ENCODE data around the gene MRPL57. TPM values are rescaled to one million over a fixed set of nuclear protein-coding genes. Genes with fewer than 3 reads are reported as not detected.
"Not testable (repeated sequence)": the region's sequence is repeated elsewhere in the genome, so short reads cannot be mapped to it uniquely, and the experiment has no call there.

Gene MRPL57
- polyA plus RNA-seq (ENCODE audit: insufficient read length): 16.0 TPM

DNA sequence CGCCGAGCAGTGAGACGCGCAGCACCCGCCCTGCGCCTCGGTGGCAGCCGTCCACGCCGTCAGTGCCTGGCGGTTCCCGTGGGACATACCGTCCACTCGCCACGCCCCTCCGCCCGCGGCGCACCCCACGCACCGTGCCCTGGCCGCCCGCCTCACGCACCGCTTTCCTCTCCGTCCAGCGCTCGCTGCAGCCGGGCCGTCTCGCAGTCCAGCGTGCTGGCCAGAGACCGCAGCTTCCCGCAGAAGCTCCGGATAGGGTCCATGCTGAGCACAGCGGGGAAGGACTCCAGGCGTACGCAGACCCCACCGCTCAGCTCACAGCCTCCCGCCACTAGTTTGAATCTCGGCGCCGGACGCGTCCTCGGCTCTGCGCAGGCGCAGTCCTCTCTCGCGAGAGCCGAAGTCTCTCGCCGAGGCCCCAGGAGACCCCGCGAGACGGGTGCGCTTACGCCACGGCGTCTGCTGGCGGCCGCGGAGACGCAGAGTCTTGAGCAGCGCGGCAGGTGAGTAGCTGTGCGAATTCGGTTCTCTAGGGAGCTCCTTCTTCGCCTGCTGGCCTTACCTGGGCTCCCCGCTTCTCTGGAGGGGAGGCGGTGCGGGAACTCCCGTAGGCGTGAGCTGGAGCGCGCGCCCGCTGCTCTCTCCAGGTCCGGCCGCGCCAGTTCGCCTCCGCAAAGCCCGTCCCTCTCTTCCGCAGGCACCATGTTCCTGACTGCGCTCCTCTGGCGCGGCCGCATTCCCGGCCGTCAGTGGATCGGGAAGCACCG, at the start of gene MRPL57, which contains the start of gene SKA3:
TSS of gene MRPL57 (plus strand) at position 444 of the 767 bp plus-strand sequence. CDS start at position 703, 259 bp downstream.
TSS of gene SKA3 (minus strand) at position 338 of the 767 bp plus-strand sequence. CDS start at position 263, 75 bp downstream.
- DNase-seq: peak; percentile 96

DNA sequence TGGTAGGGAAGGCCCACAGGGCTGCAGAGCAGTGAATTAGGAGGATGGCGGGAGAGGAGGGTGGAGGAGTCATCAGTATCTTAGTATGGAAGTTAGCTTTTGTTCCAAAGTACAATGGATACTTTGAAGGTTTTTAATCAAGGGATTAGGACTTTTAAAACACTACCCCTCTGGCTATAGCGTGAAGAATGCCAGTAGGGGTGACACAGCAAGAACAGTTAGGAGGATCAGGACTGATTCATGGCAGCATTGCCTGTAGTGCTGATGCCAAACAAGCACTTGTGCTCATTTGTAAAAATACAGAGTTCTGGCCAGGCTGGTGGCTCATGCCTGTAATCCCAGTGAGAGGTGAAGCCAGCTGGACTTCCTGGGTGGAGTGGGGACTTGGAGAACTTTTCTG, 46.3 kb upstream of the MRPL57 start:
- DNase-seq: no peak

DNA sequence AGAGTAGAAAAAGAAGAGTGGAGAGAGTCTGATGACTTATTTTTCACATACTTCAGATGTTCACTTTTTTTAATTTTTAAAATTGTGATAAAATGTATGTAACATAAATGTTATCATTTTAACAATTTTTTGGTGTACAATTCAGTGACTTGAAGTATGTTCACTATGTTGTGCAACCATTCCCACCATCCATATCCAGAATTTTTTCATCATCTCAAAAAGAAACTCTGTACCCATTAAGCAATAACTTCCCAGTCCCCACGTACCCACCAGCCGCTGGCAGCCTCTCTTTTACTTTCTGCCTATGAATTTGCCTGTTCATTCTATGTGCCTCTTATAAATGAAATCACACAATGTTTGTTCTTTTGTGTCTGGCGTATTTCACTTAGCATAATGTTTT, 43.4 kb upstream of the MRPL57 start:
- no peak for DNase-seq

DNA sequence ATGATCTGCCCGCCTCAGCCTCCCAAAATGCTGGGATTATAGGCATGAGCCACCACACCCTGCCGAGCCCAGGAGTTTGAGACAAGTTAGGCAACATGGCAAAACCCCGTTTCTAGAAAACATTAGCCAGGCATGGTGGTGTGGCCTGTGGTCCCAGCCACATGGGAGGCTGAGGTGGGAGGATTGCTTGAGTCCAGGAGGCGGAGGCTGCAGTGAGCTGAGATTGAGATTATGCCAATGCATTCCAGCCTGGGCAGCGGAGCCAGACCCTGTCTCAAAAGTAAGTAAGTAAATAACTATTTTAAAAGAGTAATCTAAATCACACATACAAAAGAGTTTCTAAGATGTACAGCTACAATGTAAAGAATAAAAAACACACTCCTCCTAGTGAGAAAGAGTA, 42.0 kb upstream of the MRPL57 start:
- DNase-seq: no peak

GRCh38 chr13:21135833-21136232, 40.6 kb upstream of the MRPL57 start:
- not testable (repeated sequence) for DNase-seq

GRCh38 chr13:21137696-21138095, 38.8 kb upstream of the MRPL57 start:
- no peak for DNase-seq

DNA sequence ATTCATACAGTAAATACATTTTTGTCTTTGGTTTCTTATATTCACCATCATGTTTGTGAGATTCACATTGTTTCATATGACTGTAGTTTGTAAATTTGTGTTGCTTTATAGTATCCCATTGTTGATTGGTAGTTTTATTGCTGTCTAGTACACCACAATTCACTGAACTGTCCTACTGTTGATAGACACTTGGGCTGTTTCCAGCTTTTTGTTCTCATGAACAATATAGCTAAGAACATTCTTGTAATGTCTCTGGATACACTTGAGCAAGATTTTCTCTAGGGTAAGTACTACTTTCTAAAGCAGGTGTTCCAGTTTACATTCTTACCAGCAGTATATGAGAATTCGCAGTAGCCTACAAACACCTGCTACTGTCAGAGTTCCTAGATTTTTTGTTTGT, 37.9 kb upstream of the MRPL57 start:
- no peak for DNase-seq

GRCh38 chr13:21139374-21139773, 37.1 kb upstream of the MRPL57 start:
- DNase-seq: no peak

DNA sequence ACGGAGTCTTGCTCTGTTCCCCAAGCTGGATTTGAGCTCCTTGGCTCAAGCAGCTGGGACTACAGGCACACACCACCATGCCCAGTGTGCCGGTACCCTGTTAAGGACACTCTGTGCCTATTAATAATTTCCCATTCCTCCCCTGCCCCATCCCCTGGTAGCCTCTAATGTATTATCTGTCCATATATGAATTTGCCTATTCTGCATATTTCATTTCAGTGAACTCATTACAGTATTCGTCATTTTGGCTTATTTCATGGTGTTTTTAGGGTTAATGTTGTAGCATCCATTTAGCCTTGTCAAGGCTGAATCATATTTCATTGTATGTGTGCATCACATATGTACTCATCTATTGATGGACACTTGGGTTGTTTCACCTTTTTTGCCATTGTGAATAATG, 33.7 kb upstream of the MRPL57 start:
- no peak for DNase-seq

DNA sequence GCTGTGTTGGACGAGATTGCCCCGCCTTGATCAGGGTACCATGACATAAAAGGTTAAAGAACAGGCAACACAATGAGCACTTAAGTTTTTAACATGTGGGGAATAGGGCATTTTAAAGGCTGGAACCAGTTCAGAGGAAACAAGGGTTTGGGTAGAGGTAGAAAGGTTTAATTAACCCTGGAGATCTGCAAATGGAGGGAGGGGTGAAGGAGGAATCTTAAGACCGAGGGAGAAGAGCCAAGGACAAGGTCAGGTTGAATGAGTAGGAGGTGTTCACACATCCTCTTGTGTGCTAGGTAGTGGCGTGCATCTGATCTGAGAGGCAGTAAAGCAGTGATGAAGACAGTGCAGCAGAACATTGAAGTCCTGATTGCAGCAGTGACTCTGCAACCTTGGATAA, 28.6 kb upstream of the MRPL57 start:
- no peak for DNase-seq

DNA sequence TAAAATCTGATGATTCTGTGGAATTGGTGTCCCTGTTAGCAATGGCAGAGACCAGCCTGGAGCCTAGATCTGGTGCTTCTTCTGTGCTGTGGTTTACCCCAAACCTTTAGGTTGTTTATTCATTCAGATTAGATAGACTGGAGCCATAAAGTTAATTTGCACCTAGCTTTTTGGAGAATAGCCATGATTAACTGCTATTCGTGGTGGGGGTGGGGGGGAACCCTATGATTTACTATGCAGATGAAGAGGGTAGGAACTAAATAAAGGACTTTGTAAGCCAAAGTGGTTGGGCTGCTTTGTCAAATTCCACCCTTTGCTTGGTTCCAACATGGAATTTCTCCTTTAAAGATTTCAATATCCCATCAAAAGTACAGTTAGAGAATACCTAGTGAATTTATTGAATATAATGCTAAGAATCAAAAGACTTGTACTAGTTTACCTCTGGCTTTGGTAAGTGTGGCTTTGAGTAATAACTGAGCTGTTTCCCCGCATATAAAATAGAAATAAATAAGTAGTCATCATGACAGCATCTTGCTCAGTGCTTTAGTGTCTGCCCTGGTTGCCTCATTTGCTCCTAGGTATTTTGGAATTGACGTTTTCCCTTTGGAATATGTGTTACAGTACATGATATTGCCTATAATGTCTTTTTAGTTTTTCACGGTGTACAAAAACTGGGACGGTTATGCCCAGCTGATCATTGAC, 27.8 kb upstream of the MRPL57 start:
- DNase-seq: no peak

- no peak for DNase-seq
These were observed 26.9 kb upstream of the MRPL57 start for GRCh38 chr13:21149568-21149967.

GRCh38 chr13:21150013-21150412, 26.4 kb upstream of the MRPL57 start:
- DNase-seq: no peak

- DNase-seq: no peak
These were observed 24.1 kb upstream of the MRPL57 start for GRCh38 chr13:21152251-21152899.

DNA sequence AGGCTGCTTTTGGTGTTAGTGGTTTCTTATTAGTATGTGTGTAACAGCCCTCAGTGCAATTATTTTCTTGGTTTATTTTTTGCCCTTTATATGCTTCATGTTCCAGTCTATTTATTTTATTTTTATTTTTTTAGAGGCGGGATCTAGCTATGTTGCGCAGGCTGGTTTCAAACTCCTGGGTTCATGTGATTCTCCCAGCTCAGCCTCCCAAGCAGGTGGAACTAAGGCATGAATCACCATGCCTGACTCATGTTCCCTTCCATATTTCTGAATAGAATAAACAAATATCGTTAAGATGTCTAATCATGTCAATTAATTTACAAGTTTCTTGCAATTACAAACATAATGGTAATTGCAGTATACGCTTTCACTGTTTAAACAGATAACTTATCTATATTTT, 11.8 kb upstream of the MRPL57 start:
- no peak for DNase-seq

DNA sequence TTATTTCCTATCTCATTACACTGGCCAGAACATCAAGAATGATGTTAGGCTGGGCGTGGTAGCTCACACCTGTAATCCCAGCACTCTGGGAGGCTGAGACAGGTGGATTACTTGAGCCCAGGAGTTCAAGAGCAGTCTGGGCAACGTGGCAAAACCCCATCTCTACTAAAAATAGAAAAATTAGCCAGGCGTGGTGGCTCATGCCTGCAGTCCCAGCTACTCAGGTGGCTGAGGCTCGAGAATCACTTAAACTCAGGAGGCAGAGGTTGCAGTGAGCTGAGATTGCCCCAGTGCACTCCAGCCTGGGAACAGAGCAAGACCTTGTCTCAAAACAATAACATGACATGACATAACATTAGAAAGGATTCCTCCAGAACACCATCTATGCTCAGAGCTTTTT, 10.9 kb upstream of the MRPL57 start:
- not testable (repeated sequence) for DNase-seq

DNA sequence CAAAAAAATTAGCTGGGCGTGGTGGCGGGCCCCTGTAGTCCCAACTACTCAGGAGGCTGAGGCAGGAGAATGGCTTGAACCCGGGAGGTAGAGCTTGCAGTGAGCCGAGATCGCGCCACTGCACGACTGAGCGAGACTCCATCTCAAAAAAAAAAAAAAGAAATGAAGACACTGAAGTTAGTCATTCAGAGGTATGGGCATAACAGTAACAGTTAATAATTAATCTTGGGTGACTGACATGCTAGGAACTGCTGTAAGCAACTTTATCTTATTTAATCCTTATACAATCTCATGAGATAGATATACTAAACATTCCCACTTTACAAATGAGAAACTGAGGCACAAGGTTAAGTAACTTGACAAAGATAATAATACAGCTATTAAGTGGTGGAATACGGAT, 5.0 kb upstream of the MRPL57 start:
- DNase-seq: no peak

- DNase-seq: not testable (repeated sequence)
These were observed 2.7 kb upstream of the MRPL57 start for GRCh38 chr13:21173767-21174166.

GRCh38 chr13:21175656-21176214, 723 bp upstream of the MRPL57 start:
- no peak for DNase-seq

- no peak for DNase-seq
These were observed 475 bp downstream of the MRPL57 start for GRCh38 chr13:21176982-21177284.

DNA sequence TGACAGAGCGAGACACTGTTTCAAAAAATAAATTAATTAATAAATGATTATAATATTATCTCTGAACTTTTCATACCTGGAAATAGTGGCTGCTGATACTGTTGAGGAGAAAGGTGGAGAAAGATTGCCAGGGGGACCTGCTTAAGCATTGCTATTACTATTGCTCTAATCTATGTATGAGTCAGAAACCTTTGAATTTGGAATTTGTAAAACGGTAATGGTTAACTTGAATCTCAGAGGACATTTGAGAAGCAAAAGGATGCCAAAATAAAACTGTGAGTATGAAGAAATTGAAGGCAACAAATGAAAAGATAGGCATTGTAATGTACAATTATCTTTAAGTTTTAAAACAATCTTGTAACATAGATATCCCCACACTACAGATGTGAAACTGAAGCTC, 5.2 kb downstream of the MRPL57 start:
- no peak for DNase-seq

GRCh38 chr13:21186410-21186809, 10.0 kb downstream of the MRPL57 start:
- DNase-seq: not testable (repeated sequence)

- DNase-seq: not testable (repeated sequence)
These were observed 18.3 kb downstream of the MRPL57 start for GRCh38 chr13:21194756-21195155.
